HepG2 (cell line): Measurements from ENCODE around the gene RPRML. TPM values are rescaled to one million over a fixed set of nuclear protein-coding genes. Genes with fewer than 3 reads are reported as not detected.

Source experiments
- ATAC-seq: fragments of 200-7000 bp; cut with Tn5 transposase; 3 replicates; pipeline ENCODE4 v1.9.1; 2020; ENCODE audit warnings: mild to moderate bottlenecking, moderate library complexity
- BruUV-seq: library from RNA; stranded (reverse); fragments of 400-500 nt; replicated peaks from 2 replicates; lab custom pipeline; 2021; lab: Mats Ljungman, UMichigan
- CTCF ChIA-PET: fragments of 300-600 bp; formaldehyde crosslinking; extraction: SDS; loops from one replicate; lab custom pipeline; 2021; ENCODE audit warnings: low total read pairs, inconsistent platforms, low intra/inter-chr PET ratio; lab: Yijun Ruan, JAX
- POLR2A ChIA-PET: fragments of 350-600 bp; sonication (Branson Sonifier 250); formaldehyde crosslinking; loops from one replicate; lab custom pipeline; 2020; ENCODE audit warnings: antibody characterized with exemption, inconsistent platforms; lab: Yijun Ruan, JAX
- DNase-seq: peaks from one replicate; pipeline ENCODE4 v3.0.0-alpha.2; 2015; ENCODE audit warnings: low spot score
- FAIRE-seq: peaks from 3 replicates; lab custom pipeline; 2011; peaks lifted over from hg19 to GRCh38; lab: Jason Lieb, UNC
- H2AFZ ChIP-seq: one replicate; pipeline ENCODE4 v1.6.1; 2011; ENCODE audit warnings: low read length, inconsistent platforms
- H3K27ac ChIP-seq: fragments of 300-600 bp; 3 replicates; pipeline ENCODE4 v1.8.0; 2011; ENCODE audit warnings: mixed run types, mild to moderate bottlenecking, mixed read lengths, low read length, inconsistent platforms; ENCODE audit not compliant: insufficient read depth; ENCODE audit errors: extremely low read length
- H3K27me3 ChIP-seq, 2 experiments: fragments of 200-600 bp in 1 of 2; 2 replicates in 1 of 2; 3 replicates in 1 of 2; pipeline versions ENCODE4 v1.6.0 to v1.8.0; 2011; ENCODE audit warnings: low read length in 2 of 2, mild to moderate bottlenecking in 2 of 2, moderate library complexity in 2 of 2, inconsistent platforms in 1 of 2; ENCODE audit not compliant: insufficient read depth in 2 of 2, control insufficient read depth in 1 of 2
- H3K36me3 ChIP-seq, 2 experiments: fragments of 200-600 bp in 1 of 2; replicated peaks in 1 of 2; 2 replicates in 1 of 2; 3 replicates in 1 of 2; pipeline versions ENCODE4 v1.5.1 to v1.8.0; 2011; ENCODE audit warnings: low read length in 2 of 2, inconsistent platforms in 1 of 2; ENCODE audit not compliant: insufficient read depth in 2 of 2, control insufficient read depth in 1 of 2
- H3K4me1 ChIP-seq: 2 replicates; pipeline ENCODE4 v1.5.1; 2012; ENCODE audit warnings: low read length, inconsistent platforms; ENCODE audit not compliant: insufficient read depth
- H3K4me2 ChIP-seq: 2 replicates; pipeline ENCODE4 v1.6.0; 2011; ENCODE audit warnings: low read depth, low read length, inconsistent platforms
- H3K4me3 ChIP-seq, 3 experiments: fragments of 200-600 bp in 1 of 3; sonication (generic), shearing (Covaris generic) in 1 of 3; replicated peaks in 1 of 3; 2 replicates each; pipeline ENCODE4 v1.5.1; 2011 to 2016; ENCODE audit warnings: low read length in 3 of 3, inconsistent platforms in 2 of 3, low read depth in 2 of 3, mild to moderate bottlenecking in 2 of 3, control low read depth in 1 of 3, mixed read lengths in 1 of 3; ENCODE audit not compliant: insufficient read depth in 1 of 3
- H3K79me2 ChIP-seq: one replicate; pipeline ENCODE4 v1.6.1; 2011; ENCODE audit warnings: low read length, inconsistent platforms; ENCODE audit not compliant: insufficient read depth
- H3K9ac ChIP-seq: 2 replicates; pipeline ENCODE4 v1.6.0; 2011; ENCODE audit warnings: mild to moderate bottlenecking, low read depth, low read length, inconsistent platforms; ENCODE audit not compliant: insufficient read depth
- H3K9me3 ChIP-seq: 2 replicates; pipeline ENCODE4 v1.5.1; 2012; ENCODE audit warnings: mild to moderate bottlenecking, low read length
- H4K20me1 ChIP-seq: 2 replicates; pipeline ENCODE4 v1.6.0; 2011; ENCODE audit warnings: inconsistent platforms, mild to moderate bottlenecking, low read length, moderate library complexity; ENCODE audit not compliant: insufficient read depth
- PHF21A ChIP-seq: sonication (generic); formaldehyde crosslinking; IDR thresholded peaks from 2 replicates; pipeline ENCODE4 v1.5.0; 2020; ENCODE audit warnings: mild to moderate bottlenecking, missing genetic modification reagents
- ZBTB7B ChIP-seq: sonication (generic); formaldehyde crosslinking; IDR thresholded peaks from 2 replicates; pipeline ENCODE4 v1.4.0; 2020; ENCODE audit warnings: missing genetic modification reagents
- ZNF205 ChIP-seq: IDR thresholded peaks from 2 replicates; pipeline ENCODE4 v1.6.1; 2018; ENCODE audit warnings: missing biosample characterization, missing genetic modification reagents
- WGBS: methylation state at CpG from one replicate; pipeline ENCODE4 v1.1.6; 2017; ENCODE audit warnings: low lambda C conversion rate; 5-methylcytosine and 5-hydroxymethylcytosine counted together
- in situ Hi-C: cut with HindIII; loops from 2 replicates; pipeline ENCODE4 v1.10.0; 2017; ENCODE audit warnings: low pct_unique_long_range_greater_than_20kb; ENCODE audit not compliant: extremely low pct_ligation_motif_present
- intact Hi-C: fragments of 100-400 bp; cut with micrococcal nuclease; formaldehyde crosslinking; loops from one replicate; pipeline ENCODE4 v1.10.0; 2022; ENCODE audit not compliant: unreplicated experiment
- polyA plus RNA-seq, 8 experiments: library from polyadenylated mRNA; depleted of rRNA in 3 of 8; stranded (reverse) in 7 of 8; unstranded in 1 of 8; fragments of >200 nt; fragmentation: Illumina TruSeq in 4 of 8; extraction: Trizol in 4 of 8; gene quantifications; 2 replicates each; pipeline versions ENCODE4 v1.2.1 to v1.2.3, GENCODE V29; 2011 to 2016; ENCODE audit warnings: low read depth in 4 of 8, missing spikeins in 1 of 8, mixed read lengths in 1 of 8; ENCODE audit not compliant: insufficient read depth in 1 of 8
- total RNA-seq, 5 experiments: library from RNA; depleted of rRNA; stranded (reverse); fragments of >200 nt; fragmentation: Illumina TruSeq; extraction: Trizol; gene quantifications; 2 replicates each; pipeline ENCODE4 v1.2.3, GENCODE V29; 2016; ENCODE audit warnings: low read depth in 1 of 5
- TF ChIP-seq, protein P1 (sequence below): sonication (generic); formaldehyde crosslinking; IDR thresholded peaks from 2 replicates; pipeline ENCODE4 v1.4.0; 2020; ENCODE audit warnings: mild to moderate bottlenecking, low read depth, missing genetic modification reagents
- TF ChIP-seq, protein P2 (sequence below): sonication (generic); formaldehyde crosslinking; IDR thresholded peaks from 2 replicates; pipeline ENCODE4 v1.5.1; 2020; ENCODE audit warnings: mild to moderate bottlenecking, missing genetic modification reagents, moderate library complexity
- TF ChIP-seq, protein P3 (sequence below): sonication (generic); formaldehyde crosslinking; IDR thresholded peaks from 2 replicates; pipeline ENCODE4 v1.4.0; 2020; ENCODE audit warnings: mild to moderate bottlenecking, missing genetic modification reagents
- TF ChIP-seq, protein P4 (sequence below): IDR thresholded peaks from 2 replicates; pipeline ENCODE4 v1.6.1; 2016; ENCODE audit warnings: missing biosample characterization, missing genetic modification reagents, low read depth

Gene RPRML
- total and polyA plus RNA-seq, 2 of the 13 experiments (the other 11 are each of a cell fraction or from before 2014, with no cell fraction given), result not detected

DNA sequence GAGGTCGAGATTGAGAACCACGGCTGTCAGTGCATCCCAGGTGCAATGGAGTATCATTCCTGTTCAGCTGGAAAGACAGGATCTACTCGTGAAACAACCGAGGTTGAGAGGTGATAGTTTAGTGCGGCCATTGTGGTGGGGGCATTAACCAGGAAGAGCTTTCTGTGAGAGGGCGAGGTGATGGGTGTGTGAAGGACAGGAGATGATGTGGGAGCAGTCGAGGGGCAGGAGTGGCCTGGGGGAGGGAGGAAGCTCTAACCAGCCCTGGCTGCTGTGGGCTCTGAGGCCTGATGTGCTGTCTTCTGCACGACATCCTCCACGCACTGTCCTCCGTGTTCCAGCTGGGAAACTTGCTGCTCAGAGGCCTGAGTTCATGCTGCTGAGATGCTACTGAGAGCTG, 34.1 kb downstream of the RPRML start (continued):
- TF ChIP-seq ZBTB7B (CRISPR knock-in tag), result no peak

DNA sequence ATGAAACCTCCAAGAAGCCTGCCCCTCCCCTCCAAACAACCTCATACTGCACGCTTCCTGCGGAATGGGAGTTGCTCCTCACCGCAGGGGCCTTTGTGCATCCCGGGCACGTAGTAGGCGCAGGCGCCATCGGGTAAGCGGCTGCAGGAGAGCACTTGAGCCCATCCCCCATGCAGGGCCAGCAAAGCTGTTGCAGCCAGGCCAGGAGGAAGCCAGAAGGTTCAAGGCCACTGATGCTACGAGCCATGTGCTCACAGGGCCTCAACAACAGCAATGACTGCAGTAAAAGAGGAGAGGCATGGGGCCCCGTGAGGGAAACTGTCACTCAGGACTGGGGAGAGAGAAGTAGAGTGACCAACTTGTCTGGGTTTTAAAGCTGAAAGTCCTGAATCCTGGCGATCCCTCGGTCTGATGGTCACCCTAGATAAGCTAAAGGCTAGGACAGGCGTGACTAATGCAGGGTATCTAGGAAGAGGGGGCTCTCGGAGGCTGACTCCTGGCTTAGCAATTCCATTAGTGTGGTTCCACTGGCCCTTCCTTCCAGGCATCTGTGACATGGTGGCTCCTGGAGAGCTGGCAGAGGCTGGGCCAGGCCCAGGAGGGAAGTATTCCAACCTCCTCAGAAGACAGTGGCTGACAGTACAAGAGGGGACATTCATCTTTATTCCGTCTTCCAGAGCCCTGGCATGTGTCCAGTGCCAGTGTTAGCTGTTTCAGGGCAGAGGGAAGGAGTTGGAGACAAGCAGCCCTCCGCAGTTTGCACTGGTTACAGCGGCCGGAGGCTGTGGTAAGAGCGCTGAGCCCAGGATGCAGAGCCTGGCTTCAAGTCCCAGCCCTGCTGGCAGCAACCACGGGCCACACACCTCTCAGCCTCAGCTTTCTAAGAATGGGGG, 35.3 kb downstream of the RPRML start:
- FAIRE-seq, result peak; percentile 92
- no TSS peak for BruUV-seq
- TF ChIP-seq, protein P1, sequence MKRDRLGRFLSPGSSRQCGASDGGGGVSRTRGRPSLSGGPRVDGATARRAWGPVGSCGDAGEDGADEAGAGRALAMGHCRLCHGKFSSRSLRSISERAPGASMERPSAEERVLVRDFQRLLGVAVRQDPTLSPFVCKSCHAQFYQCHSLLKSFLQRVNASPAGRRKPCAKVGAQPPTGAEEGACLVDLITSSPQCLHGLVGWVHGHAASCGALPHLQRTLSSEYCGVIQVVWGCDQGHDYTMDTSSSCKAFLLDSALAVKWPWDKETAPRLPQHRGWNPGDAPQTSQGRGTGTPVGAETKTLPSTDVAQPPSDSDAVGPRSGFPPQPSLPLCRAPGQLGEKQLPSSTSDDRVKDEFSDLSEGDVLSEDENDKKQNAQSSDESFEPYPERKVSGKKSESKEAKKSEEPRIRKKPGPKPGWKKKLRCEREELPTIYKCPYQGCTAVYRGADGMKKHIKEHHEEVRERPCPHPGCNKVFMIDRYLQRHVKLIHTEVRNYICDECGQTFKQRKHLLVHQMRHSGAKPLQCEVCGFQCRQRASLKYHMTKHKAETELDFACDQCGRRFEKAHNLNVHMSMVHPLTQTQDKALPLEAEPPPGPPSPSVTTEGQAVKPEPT, result peak; percentile 70
- TF ChIP-seq, protein P2, sequence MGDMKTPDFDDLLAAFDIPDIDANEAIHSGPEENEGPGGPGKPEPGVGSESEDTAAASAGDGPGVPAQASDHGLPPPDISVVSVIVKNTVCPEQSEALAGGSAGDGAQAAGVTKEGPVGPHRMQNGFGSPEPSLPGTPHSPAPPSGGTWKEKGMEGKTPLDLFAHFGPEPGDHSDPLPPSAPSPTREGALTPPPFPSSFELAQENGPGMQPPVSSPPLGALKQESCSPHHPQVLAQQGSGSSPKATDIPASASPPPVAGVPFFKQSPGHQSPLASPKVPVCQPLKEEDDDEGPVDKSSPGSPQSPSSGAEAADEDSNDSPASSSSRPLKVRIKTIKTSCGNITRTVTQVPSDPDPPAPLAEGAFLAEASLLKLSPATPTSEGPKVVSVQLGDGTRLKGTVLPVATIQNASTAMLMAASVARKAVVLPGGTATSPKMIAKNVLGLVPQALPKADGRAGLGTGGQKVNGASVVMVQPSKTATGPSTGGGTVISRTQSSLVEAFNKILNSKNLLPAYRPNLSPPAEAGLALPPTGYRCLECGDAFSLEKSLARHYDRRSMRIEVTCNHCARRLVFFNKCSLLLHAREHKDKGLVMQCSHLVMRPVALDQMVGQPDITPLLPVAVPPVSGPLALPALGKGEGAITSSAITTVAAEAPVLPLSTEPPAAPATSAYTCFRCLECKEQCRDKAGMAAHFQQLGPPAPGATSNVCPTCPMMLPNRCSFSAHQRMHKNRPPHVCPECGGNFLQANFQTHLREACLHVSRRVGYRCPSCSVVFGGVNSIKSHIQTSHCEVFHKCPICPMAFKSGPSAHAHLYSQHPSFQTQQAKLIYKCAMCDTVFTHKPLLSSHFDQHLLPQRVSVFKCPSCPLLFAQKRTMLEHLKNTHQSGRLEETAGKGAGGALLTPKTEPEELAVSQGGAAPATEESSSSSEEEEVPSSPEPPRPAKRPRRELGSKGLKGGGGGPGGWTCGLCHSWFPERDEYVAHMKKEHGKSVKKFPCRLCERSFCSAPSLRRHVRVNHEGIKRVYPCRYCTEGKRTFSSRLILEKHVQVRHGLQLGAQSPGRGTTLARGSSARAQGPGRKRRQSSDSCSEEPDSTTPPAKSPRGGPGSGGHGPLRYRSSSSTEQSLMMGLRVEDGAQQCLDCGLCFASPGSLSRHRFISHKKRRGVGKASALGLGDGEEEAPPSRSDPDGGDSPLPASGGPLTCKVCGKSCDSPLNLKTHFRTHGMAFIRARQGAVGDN (CRISPR knock-in tag), result peak; percentile 100
- peak; percentile 96 for TF ChIP-seq ZNF205 (CRISPR knock-in tag)
- TF ChIP-seq, protein P3, sequence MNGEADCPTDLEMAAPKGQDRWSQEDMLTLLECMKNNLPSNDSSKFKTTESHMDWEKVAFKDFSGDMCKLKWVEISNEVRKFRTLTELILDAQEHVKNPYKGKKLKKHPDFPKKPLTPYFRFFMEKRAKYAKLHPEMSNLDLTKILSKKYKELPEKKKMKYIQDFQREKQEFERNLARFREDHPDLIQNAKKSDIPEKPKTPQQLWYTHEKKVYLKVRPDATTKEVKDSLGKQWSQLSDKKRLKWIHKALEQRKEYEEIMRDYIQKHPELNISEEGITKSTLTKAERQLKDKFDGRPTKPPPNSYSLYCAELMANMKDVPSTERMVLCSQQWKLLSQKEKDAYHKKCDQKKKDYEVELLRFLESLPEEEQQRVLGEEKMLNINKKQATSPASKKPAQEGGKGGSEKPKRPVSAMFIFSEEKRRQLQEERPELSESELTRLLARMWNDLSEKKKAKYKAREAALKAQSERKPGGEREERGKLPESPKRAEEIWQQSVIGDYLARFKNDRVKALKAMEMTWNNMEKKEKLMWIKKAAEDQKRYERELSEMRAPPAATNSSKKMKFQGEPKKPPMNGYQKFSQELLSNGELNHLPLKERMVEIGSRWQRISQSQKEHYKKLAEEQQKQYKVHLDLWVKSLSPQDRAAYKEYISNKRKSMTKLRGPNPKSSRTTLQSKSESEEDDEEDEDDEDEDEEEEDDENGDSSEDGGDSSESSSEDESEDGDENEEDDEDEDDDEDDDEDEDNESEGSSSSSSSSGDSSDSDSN, result peak; percentile 87
- TF ChIP-seq, protein P4, sequence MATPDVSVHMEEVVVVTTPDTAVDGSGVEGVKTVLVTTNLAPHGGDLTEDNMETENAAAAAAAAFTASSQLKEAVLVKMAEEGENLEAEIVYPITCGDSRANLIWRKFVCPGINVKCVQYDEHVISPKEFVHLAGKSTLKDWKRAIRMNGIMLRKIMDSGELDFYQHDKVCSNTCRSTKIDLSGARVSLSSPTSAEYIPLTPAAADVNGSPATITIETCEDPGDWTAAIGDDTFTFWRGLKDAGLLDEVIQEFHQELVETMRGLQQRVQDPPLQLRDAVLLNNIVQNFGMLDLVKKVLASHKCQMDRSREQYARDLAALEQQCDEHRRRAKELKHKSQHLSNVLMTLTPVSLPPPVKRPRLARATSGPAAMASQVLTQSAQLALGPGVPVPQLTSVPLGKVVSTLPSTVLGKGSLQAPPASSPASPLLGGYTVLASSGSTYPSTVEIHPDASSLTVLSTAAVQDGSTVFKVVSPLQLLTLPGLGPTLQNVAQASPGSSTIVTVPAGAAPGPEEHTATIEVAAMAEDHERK (CRISPR knock-in tag), result no peak
- TF ChIP-seq PHF21A, result peak; percentile 88

More for the DNA sequence above, 35.3 kb downstream of the RPRML start:
- peaks cover 21 to 23% of the 10 kb centered on the region in 2 experiments for H3K36me3 ChIP-seq
- peak overlapping the region; percentile 32; the same call in 1 of the 2 replicates for H3K9ac ChIP-seq
- no peaks in the 10 kb centered on the region for H3K9me3 ChIP-seq
- ChIA-PET CTCF (interaction anchor here (2.8 kb wide), 1 partner anchor 57 kb away, joined by 33 read pairs; no protein-coding TSS in a partner anchor), POLR2A (interaction anchor here (1.1 to 2.8 kb wide), 4 partner anchors 8 to 706 kb away, joined by 4 to 7 read pairs (median 4); partner anchors contain the start of gene KPNB1)
- no peaks in the 10 kb centered on the region for H4K20me1 ChIP-seq
- H3K79me2 ChIP-seq, result no peaks in the 10 kb centered on the region
- H3K27ac ChIP-seq, result peak overlapping the region; percentile 56
- peak overlapping the region in 1 of 3 experiments; percentile 45; a peak in 2 of 6 replicates for H3K4me3 ChIP-seq
- ATAC-seq, result peak; percentile 77
- peak overlapping the region; percentile 54 for H3K4me2 ChIP-seq
- in situ Hi-C loops (loop anchor here (5.0 kb wide), 2 partner anchors 59 to 91 kb away; partner anchors contain the start of gene WNT9B), intact Hi-C loops (loop anchor here (2.0 kb wide), 1 partner anchor 21 kb away; the partner anchor contains the start of gene GOSR2)
- peaks cover 40% of the 10 kb centered on the region for H3K4me1 ChIP-seq
- peak; percentile 92 for DNase-seq
- H3K27me3 ChIP-seq, result no peaks in the 10 kb centered on the region
- WGBS, result 25% methylated on average over 20 of the region's 21 CpGs
- H2AFZ ChIP-seq, result no peak overlapping the region
